Activated T-cell treated with anti-CD3 and anti-CD28 coated beads, Interleukin-2, amount 50 U/mL, for 24 hours (primary cell): Measurements from ENCODE around the gene ZSWIM1.
"Not testable (repeated sequence)": the region's sequence is repeated elsewhere in the genome, so short reads cannot be mapped to it uniquely, and the experiment has no call there.

Experiments
- DNase-seq: peaks from one replicate; pipeline ENCODE4 v3.0.0-alpha.2; 2020
- H3K27ac Mint-ChIP-seq: 2 replicates; pipeline ENCODE4 v1.8.0; 2020; ENCODE audit warnings: mild to moderate bottlenecking, mixed read lengths
- H3K27me3 Mint-ChIP-seq: 2 replicates; pipeline ENCODE4 v1.8.0; 2020; ENCODE audit warnings: mixed read lengths
- H3K36me3 Mint-ChIP-seq: 2 replicates; pipeline ENCODE4 v1.8.0; 2020; ENCODE audit warnings: low read depth, mixed read lengths
- H3K4me1 Mint-ChIP-seq: 2 replicates; pipeline ENCODE4 v1.8.0; 2020; ENCODE audit warnings: low read depth, mixed read lengths
- H3K4me3 Mint-ChIP-seq: 2 replicates; pipeline ENCODE4 v1.8.0; 2020; ENCODE audit warnings: mild to moderate bottlenecking, moderate library complexity, mixed read lengths
- H3K9me3 Mint-ChIP-seq: 2 replicates; pipeline ENCODE4 v1.8.0; 2020; ENCODE audit warnings: mixed read lengths

ZSWIM1 gene

GRCh38 chr20:45866454-45866853 is 14.6 kb upstream of the ZSWIM1 start:
- peaks cover 5% of the 10 kb centered on the region for H3K36me3 Mint-ChIP-seq
- H3K27me3 Mint-ChIP-seq, result no peaks in the 10 kb centered on the region
- H3K9me3 Mint-ChIP-seq, result no peaks in the 10 kb centered on the region
- DNase-seq, result no peak
- peaks cover 1% of the 10 kb centered on the region for H3K4me1 Mint-ChIP-seq
- H3K27ac Mint-ChIP-seq, result no peak overlapping the region
- no peak overlapping the region for H3K4me3 Mint-ChIP-seq

- H3K9me3 Mint-ChIP-seq, result no peaks in the 10 kb centered on the region
- no peaks in the 10 kb centered on the region for H3K27me3 Mint-ChIP-seq
- H3K4me1 Mint-ChIP-seq, result peaks cover 1% of the 10 kb centered on the region
- no peak for DNase-seq
- H3K27ac Mint-ChIP-seq, result no peak overlapping the region
- peaks cover 5% of the 10 kb centered on the region for H3K36me3 Mint-ChIP-seq
- H3K4me3 Mint-ChIP-seq, result no peak overlapping the region
Measured at GRCh38 chr20:45867136-45867818, 13.8 kb upstream of the ZSWIM1 start.

- H3K4me3 Mint-ChIP-seq, result no peak overlapping the region
Measured at GRCh38 chr20:45867819-45868176, 13.2 kb upstream of the ZSWIM1 start.

GRCh38 chr20:45872626-45873025 is 8.4 kb upstream of the ZSWIM1 start:
- H3K4me1 Mint-ChIP-seq, result no peaks in the 10 kb centered on the region
- H3K4me3 Mint-ChIP-seq, result no peak overlapping the region
- peaks cover 11% of the 10 kb centered on the region for H3K36me3 Mint-ChIP-seq
- no peaks in the 10 kb centered on the region for H3K9me3 Mint-ChIP-seq
- H3K27me3 Mint-ChIP-seq, result no peaks in the 10 kb centered on the region
- DNase-seq, result no peak
- H3K27ac Mint-ChIP-seq, result no peak overlapping the region

More at GRCh38 chr20:45867819-45868176, 13.2 kb upstream of the ZSWIM1 start:
- DNase-seq, result no peak
- H3K9me3 Mint-ChIP-seq, result no peaks in the 10 kb centered on the region
- H3K27ac Mint-ChIP-seq, result no peak overlapping the region
- peaks cover 5% of the 10 kb centered on the region for H3K36me3 Mint-ChIP-seq
- no peaks in the 10 kb centered on the region for H3K27me3 Mint-ChIP-seq
- peaks cover 1% of the 10 kb centered on the region for H3K4me1 Mint-ChIP-seq

GRCh38 chr20:45873409-45874103 is 7.5 kb upstream of the ZSWIM1 start:
- H3K4me1 Mint-ChIP-seq, result no peaks in the 10 kb centered on the region
- no peaks in the 10 kb centered on the region for H3K27me3 Mint-ChIP-seq
- no peak for DNase-seq
- no peaks in the 10 kb centered on the region for H3K9me3 Mint-ChIP-seq
- no peak overlapping the region for H3K27ac Mint-ChIP-seq
- peaks cover 19% of the 10 kb centered on the region for H3K36me3 Mint-ChIP-seq
- H3K4me3 Mint-ChIP-seq, result no peak overlapping the region

- not testable (repeated sequence) for H3K27ac Mint-ChIP-seq, H3K27me3 Mint-ChIP-seq, H3K9me3 Mint-ChIP-seq, H3K4me3 Mint-ChIP-seq, DNase-seq, H3K4me1 Mint-ChIP-seq
- peaks cover 19% of the 10 kb centered on the region for H3K36me3 Mint-ChIP-seq
Measured at GRCh38 chr20:45874104-45874481, 6.9 kb upstream of the ZSWIM1 start.

- Mint-ChIP-seq H3K4me3 (no peak overlapping the region), H3K27me3 (no peaks in the 10 kb centered on the region)
Measured at GRCh38 chr20:45874576-45874975, 6.5 kb upstream of the ZSWIM1 start.

GRCh38 chr20:45878076-45878761 is 2.8 kb upstream of the ZSWIM1 start:
- peaks cover 22% of the 10 kb centered on the region for H3K4me1 Mint-ChIP-seq
- H3K27me3 Mint-ChIP-seq, result no peaks in the 10 kb centered on the region
- H3K4me3 Mint-ChIP-seq, result no peak overlapping the region
- peaks cover 36% of the 10 kb centered on the region for H3K36me3 Mint-ChIP-seq
- no peak overlapping the region for H3K27ac Mint-ChIP-seq
- no peak for DNase-seq
- H3K9me3 Mint-ChIP-seq, result no peaks in the 10 kb centered on the region

More at GRCh38 chr20:45874576-45874975, 6.5 kb upstream of the ZSWIM1 start:
- Mint-ChIP-seq H3K4me1 (no peaks in the 10 kb centered on the region), H3K36me3 (peaks cover 19% of the 10 kb centered on the region), H3K27ac (no peak overlapping the region), H3K9me3 (no peaks in the 10 kb centered on the region)
- no peak for DNase-seq

- no peak for DNase-seq
- Mint-ChIP-seq H3K4me3 (peak overlapping the region; percentile 57), H3K9me3 (no peaks in the 10 kb centered on the region), H3K4me1 (peaks cover 54% of the 10 kb centered on the region), H3K27me3 (no peaks in the 10 kb centered on the region), H3K27ac (peak overlapping the region; percentile 65), H3K36me3 (peaks cover 48% of the 10 kb centered on the region)
Measured at GRCh38 chr20:45882469-45883099, 1.6 kb downstream of the ZSWIM1 start.

GRCh38 chr20:45883100-45883469 is 2.1 kb downstream of the ZSWIM1 start:
- Mint-ChIP-seq H3K9me3 (no peaks in the 10 kb centered on the region), H3K36me3 (peaks cover 44% of the 10 kb centered on the region), H3K4me3 (no peak overlapping the region), H3K27ac (peak overlapping the region; percentile 56), H3K4me1 (peaks cover 56% of the 10 kb centered on the region), H3K27me3 (no peaks in the 10 kb centered on the region)
- no peak for DNase-seq

- H3K4me3 Mint-ChIP-seq, result no peak overlapping the region
- peaks cover 63% of the 10 kb centered on the region for H3K4me1 Mint-ChIP-seq
- H3K27ac Mint-ChIP-seq, result peak overlapping the region; percentile 71
- no peaks in the 10 kb centered on the region for H3K27me3 Mint-ChIP-seq
- no peak for DNase-seq
- H3K9me3 Mint-ChIP-seq, result no peaks in the 10 kb centered on the region
- peaks cover 48% of the 10 kb centered on the region for H3K36me3 Mint-ChIP-seq
Measured at GRCh38 chr20:45886590-45887345, 5.7 kb downstream of the ZSWIM1 start.

GRCh38 chr20:45887346-45887715 is 6.3 kb downstream of the ZSWIM1 start, which contains the start of gene SPATA25:
Gene SPATA25, minus strand, starts transcription at chr20:45887622. Its CDS starts 32 bp downstream, at chr20:45887590.
- no peaks in the 10 kb centered on the region for H3K27me3 Mint-ChIP-seq
- H3K27ac Mint-ChIP-seq, result peak within 1 kb of the TSS; percentile 71
- H3K4me1 Mint-ChIP-seq, result peaks cover 62% of the 10 kb centered on the region
- no peak for DNase-seq
- peaks cover 47% of the 10 kb centered on the region for H3K36me3 Mint-ChIP-seq
- no peak within 1 kb of the TSS for H3K4me3 Mint-ChIP-seq
- H3K9me3 Mint-ChIP-seq, result no peaks in the 10 kb centered on the region

GRCh38 chr20:45888681-45889080 is 7.7 kb downstream of the ZSWIM1 start:
- Mint-ChIP-seq H3K4me1 (peaks cover 62% of the 10 kb centered on the region), H3K4me3 (no peak overlapping the region), H3K36me3 (peaks cover 47% of the 10 kb centered on the region), H3K9me3 (no peaks in the 10 kb centered on the region), H3K27ac (no peak overlapping the region), H3K27me3 (no peaks in the 10 kb centered on the region)
- no peak for DNase-seq
